ENCODE data around the gene CAD. TPM values are rescaled to one million over a fixed set of nuclear protein-coding genes. Genes with fewer than 3 reads are reported as not detected.

The CAD gene
- total and polyA plus RNA-seq, 2 experiments from 2014 or later, result 17.1 to 23.9 TPM

GRCh38 chr2:27291865-27292264 is 74.7 kb downstream of the CAD start:
- no peak overlapping the region for H3K27ac ChIP-seq
- no peaks in the 10 kb centered on the region for H3K27me3 ChIP-seq (replicated peaks; ENCODE audit: insufficient read depth)
- no peak for DNase-seq
- TF ChIP-seq EZH2 (IDR thresholded peaks at IDR 0.05; ENCODE audit: insufficient read depth, poor library complexity, severe bottlenecking) (no peak), EZH2phosphoT487 (IDR thresholded peaks at IDR 0.05; ENCODE audit: insufficient read depth, low read depth) (no peak)
- H3K36me3 ChIP-seq (ENCODE audit: low read depth), result no peaks in the 10 kb centered on the region
- no peak overlapping the region for H3K4me2 ChIP-seq (ENCODE audit: unreplicated experiment)
- no peak overlapping the region for H3K4me3 ChIP-seq
- in situ Hi-C loops (cut with MboI), result no loop called here
- 46 to 52% methylated on average over 6 of the region's 6 CpGs for WGBS, 2 experiments (ENCODE audit: low coverage in 1 of 2, low lambda C conversion rate in 2 of 2, missing lambda C conversion rate in 2 of 2)
- H2AFZ ChIP-seq, result no peak overlapping the region
- no peaks in the 10 kb centered on the region for H4K20me1 ChIP-seq (ENCODE audit: insufficient read depth)
- H3F3A ChIP-seq (ENCODE audit: insufficient read depth), result peaks cover 22% of the 10 kb centered on the region
- peaks cover 13% of the 10 kb centered on the region for H3K4me1 ChIP-seq (ENCODE audit: insufficient read depth)
- no peak overlapping the region for H3K9ac ChIP-seq
- no peaks in the 10 kb centered on the region for H3K9me2 ChIP-seq (ENCODE audit: insufficient read depth)
- no peaks in the 10 kb centered on the region for H3K79me2 ChIP-seq (ENCODE audit: insufficient read depth)
- no peaks in the 10 kb centered on the region for H3K9me3 ChIP-seq (ENCODE audit: low read depth)

Other genes starting within 250 kb of the CAD start
- gene MAPRE3, start 246.7 kb upstream of the CAD start, total RNA-seq (2014; rRNA removed; shearing (Covaris generic)), result 5.4 and 7.9 TPM in 2 replicates
- 21.6 and 23.0 TPM in 2 replicates for gene MAPRE3, start 246.7 kb upstream of the CAD start, polyA plus RNA-seq (2016; fragmentation: Nextera tagmentation; extraction: Ambion mirVana)
- 74.9 and 90.4 TPM in 2 replicates for gene TMEM214, start 184.4 kb upstream of the CAD start, total RNA-seq (2014; rRNA removed; shearing (Covaris generic))
- 70.9 and 75.7 TPM in 2 replicates for gene TMEM214, start 184.4 kb upstream of the CAD start, polyA plus RNA-seq (2016; fragmentation: Nextera tagmentation; extraction: Ambion mirVana)
- 15.2 and 17.8 TPM in 2 replicates for gene AGBL5, start 165.7 kb upstream of the CAD start, total RNA-seq (2014; rRNA removed; shearing (Covaris generic))
- gene AGBL5, start 165.7 kb upstream of the CAD start, polyA plus RNA-seq (2016; fragmentation: Nextera tagmentation; extraction: Ambion mirVana), result 19.7 TPM in 2 replicates
- 445 and 499 TPM in 2 replicates for gene OST4, start 145.7 kb upstream of the CAD start, total RNA-seq (2014; rRNA removed; shearing (Covaris generic))
- gene OST4, start 145.7 kb upstream of the CAD start, polyA plus RNA-seq (2016; fragmentation: Nextera tagmentation; extraction: Ambion mirVana), result 906 and 942 TPM in 2 replicates
- gene EMILIN1, start 138.8 kb upstream of the CAD start, total RNA-seq (2014; rRNA removed; shearing (Covaris generic)), result 219 and 229 TPM in 2 replicates
- gene EMILIN1, start 138.8 kb upstream of the CAD start, polyA plus RNA-seq (2016; fragmentation: Nextera tagmentation; extraction: Ambion mirVana), result 61.5 and 65.0 TPM in 2 replicates
- gene KHK, start 130.6 kb upstream of the CAD start, total RNA-seq (2014; rRNA removed; shearing (Covaris generic)), result not detected in 2 replicates
- gene KHK, start 130.6 kb upstream of the CAD start, polyA plus RNA-seq (2016; fragmentation: Nextera tagmentation; extraction: Ambion mirVana), result 0.24 and 0.51 TPM in 2 replicates
- 19.2 and 23.3 TPM in 2 replicates for gene CGREF1, start 98.2 kb upstream of the CAD start, total RNA-seq (2014; rRNA removed; shearing (Covaris generic))
- 17.2 and 17.8 TPM in 2 replicates for gene CGREF1, start 98.2 kb upstream of the CAD start, polyA plus RNA-seq (2016; fragmentation: Nextera tagmentation; extraction: Ambion mirVana)
- not detected in 2 replicates for gene ABHD1, start 93.6 kb upstream of the CAD start, total RNA-seq (2014; rRNA removed; shearing (Covaris generic))
- not detected in 2 replicates for gene ABHD1, start 93.6 kb upstream of the CAD start, polyA plus RNA-seq (2016; fragmentation: Nextera tagmentation; extraction: Ambion mirVana)
- gene PREB, start 82.7 kb upstream of the CAD start, total RNA-seq (2014; rRNA removed; shearing (Covaris generic)), result 52.2 and 55.9 TPM in 2 replicates
- 40.8 and 45.0 TPM in 2 replicates for gene PREB, start 82.7 kb upstream of the CAD start, polyA plus RNA-seq (2016; fragmentation: Nextera tagmentation; extraction: Ambion mirVana)
- not detected in 2 replicates for gene PRR30, start 78.0 kb upstream of the CAD start, total RNA-seq (2014; rRNA removed; shearing (Covaris generic))
- gene PRR30, start 78.0 kb upstream of the CAD start, polyA plus RNA-seq (2016; fragmentation: Nextera tagmentation; extraction: Ambion mirVana), result not detected in 2 replicates
- not detected in 2 replicates for gene TCF23, start 68.4 kb upstream of the CAD start, total RNA-seq (2014; rRNA removed; shearing (Covaris generic))
- not detected in 2 replicates for gene TCF23, start 68.4 kb upstream of the CAD start, polyA plus RNA-seq (2016; fragmentation: Nextera tagmentation; extraction: Ambion mirVana)
- 170 and 214 TPM in 2 replicates for gene ATRAID, start 5.3 kb upstream of the CAD start, total RNA-seq (2014; rRNA removed; shearing (Covaris generic))
- gene ATRAID, start 5.3 kb upstream of the CAD start, polyA plus RNA-seq (2016; fragmentation: Nextera tagmentation; extraction: Ambion mirVana), result 304 and 311 TPM in 2 replicates
- 13.5 and 19.9 TPM in 2 replicates for gene SLC5A6, start 5.1 kb upstream of the CAD start, total RNA-seq (2014; rRNA removed; shearing (Covaris generic))
- gene SLC5A6, start 5.1 kb upstream of the CAD start, polyA plus RNA-seq (2016; fragmentation: Nextera tagmentation; extraction: Ambion mirVana), result 9.4 and 10.4 TPM in 2 replicates
- not detected in 2 replicates for gene SLC30A3, start 45.7 kb downstream of the CAD start, total RNA-seq (2014; rRNA removed; shearing (Covaris generic))
- not detected in 2 replicates for gene SLC30A3, start 45.7 kb downstream of the CAD start, polyA plus RNA-seq (2016; fragmentation: Nextera tagmentation; extraction: Ambion mirVana)
- not detected in 2 replicates for gene DNAJC5G, start 58.1 kb downstream of the CAD start, total RNA-seq (2014; rRNA removed; shearing (Covaris generic))
- not detected in 2 replicates for gene DNAJC5G, start 58.1 kb downstream of the CAD start, polyA plus RNA-seq (2016; fragmentation: Nextera tagmentation; extraction: Ambion mirVana)
- gene TRIM54, start 65.1 kb downstream of the CAD start, total RNA-seq (2014; rRNA removed; shearing (Covaris generic)), result not detected in 2 replicates
- not detected in 2 replicates for gene TRIM54, start 65.1 kb downstream of the CAD start, polyA plus RNA-seq (2016; fragmentation: Nextera tagmentation; extraction: Ambion mirVana)
- gene UCN, start 91.1 kb downstream of the CAD start, total RNA-seq (2014; rRNA removed; shearing (Covaris generic)), result not detected in 2 replicates
- gene UCN, start 91.1 kb downstream of the CAD start, polyA plus RNA-seq (2016; fragmentation: Nextera tagmentation; extraction: Ambion mirVana), result 1.3 and 1.6 TPM in 2 replicates
- gene MPV17, start 105.7 kb downstream of the CAD start, total RNA-seq (2014; rRNA removed; shearing (Covaris generic)), result 91.0 and 94.0 TPM in 2 replicates
- 128 and 138 TPM in 2 replicates for gene MPV17, start 105.7 kb downstream of the CAD start, polyA plus RNA-seq (2016; fragmentation: Nextera tagmentation; extraction: Ambion mirVana)
- 22.6 and 43.1 TPM in 2 replicates for gene GTF3C2, start 139.4 kb downstream of the CAD start, total RNA-seq (2014; rRNA removed; shearing (Covaris generic))
- gene GTF3C2, start 139.4 kb downstream of the CAD start, polyA plus RNA-seq (2016; fragmentation: Nextera tagmentation; extraction: Ambion mirVana), result 23.8 and 26.4 TPM in 2 replicates
- gene EIF2B4, start 153.0 kb downstream of the CAD start, total RNA-seq (2014; rRNA removed; shearing (Covaris generic)), result 26.6 and 29.2 TPM in 2 replicates
- 50.1 and 55.2 TPM in 2 replicates for gene EIF2B4, start 153.0 kb downstream of the CAD start, polyA plus RNA-seq (2016; fragmentation: Nextera tagmentation; extraction: Ambion mirVana)
- gene SNX17, start 153.2 kb downstream of the CAD start, total RNA-seq (2014; rRNA removed; shearing (Covaris generic)), result 163 and 193 TPM in 2 replicates
- 173 and 183 TPM in 2 replicates for gene SNX17, start 153.2 kb downstream of the CAD start, polyA plus RNA-seq (2016; fragmentation: Nextera tagmentation; extraction: Ambion mirVana)
- 6.7 and 9.5 TPM in 2 replicates for gene ZNF513, start 163.4 kb downstream of the CAD start, total RNA-seq (2014; rRNA removed; shearing (Covaris generic))
- gene ZNF513, start 163.4 kb downstream of the CAD start, polyA plus RNA-seq (2016; fragmentation: Nextera tagmentation; extraction: Ambion mirVana), result 6.0 and 6.6 TPM in 2 replicates
- 75.1 and 81.5 TPM in 2 replicates for gene PPM1G, start 192.2 kb downstream of the CAD start, total RNA-seq (2014; rRNA removed; shearing (Covaris generic))
- 72.4 and 72.7 TPM in 2 replicates for gene PPM1G, start 192.2 kb downstream of the CAD start, polyA plus RNA-seq (2016; fragmentation: Nextera tagmentation; extraction: Ambion mirVana)
- 145 and 165 TPM in 2 replicates for gene NRBP1, start 211.3 kb downstream of the CAD start, total RNA-seq (2014; rRNA removed; shearing (Covaris generic))
- 201 and 219 TPM in 2 replicates for gene NRBP1, start 211.3 kb downstream of the CAD start, polyA plus RNA-seq (2016; fragmentation: Nextera tagmentation; extraction: Ambion mirVana)
- gene KRTCAP3, start 225.0 kb downstream of the CAD start, total RNA-seq (2014; rRNA removed; shearing (Covaris generic)), result not detected in 2 replicates
- gene KRTCAP3, start 225.0 kb downstream of the CAD start, polyA plus RNA-seq (2016; fragmentation: Nextera tagmentation; extraction: Ambion mirVana), result 0.56 and 0.67 TPM in 2 replicates

Data from GM23248 (cell line).